Neural cell (in vitro differentiated cells): ENCODE measurements around the gene RABGAP1L. TPM values are rescaled to one million over a fixed set of nuclear protein-coding genes. Genes with fewer than 3 reads are reported as not detected.

Experiments
- H2AFZ ChIP-seq: fragments of 200-600, 300-800 bp; sonication (generic), shearing (Covaris generic); 2 replicates; pipeline ENCODE4 v1.6.0; 2014; ENCODE audit warnings: low read depth, mild to moderate bottlenecking, antibody characterized with exemption, low read length, moderate library complexity
- H3F3A ChIP-seq: fragments of 200-600 bp; shearing (Covaris generic); 2 replicates; pipeline ENCODE4 v1.6.1; 2016; ENCODE audit warnings: mild to moderate bottlenecking, moderate library complexity, mixed read lengths, antibody characterized with exemption, low read length; ENCODE audit not compliant: insufficient read depth, poor library complexity, severe bottlenecking
- H3K27ac ChIP-seq: fragments of 200-600, 300-800 bp; sonication (generic), shearing (Covaris generic); 2 replicates; pipeline ENCODE4 v1.5.1; 2014; ENCODE audit warnings: mild to moderate bottlenecking, low read length, moderate library complexity
- H3K27me3 ChIP-seq: fragments of 300-800, 200-600 bp; sonication (generic), shearing (Covaris generic); 2 replicates; pipeline ENCODE4 v1.6.0; 2014; ENCODE audit warnings: mild to moderate bottlenecking, low read depth, low read length, moderate library complexity; ENCODE audit not compliant: insufficient read depth
- H3K36me3 ChIP-seq: fragments of 300-800, 200-600 bp; sonication (generic), shearing (Covaris generic); 2 replicates; pipeline ENCODE4 v1.5.1; 2014; ENCODE audit warnings: mild to moderate bottlenecking, antibody characterized with exemption, low read length, moderate library complexity; ENCODE audit not compliant: insufficient read depth
- H3K4me2 ChIP-seq: fragments of 300-800, 200-600 bp; sonication (generic), shearing (Covaris generic); 2 replicates; pipeline ENCODE4 v1.6.0; 2014; ENCODE audit warnings: mild to moderate bottlenecking, low read length
- H3K4me3 ChIP-seq: fragments of 300-800, 200-600 bp; sonication (generic), shearing (Covaris generic); 2 replicates; pipeline ENCODE4 v1.5.1; 2014; ENCODE audit warnings: mild to moderate bottlenecking, low read length, moderate library complexity
- H3K79me2 ChIP-seq: fragments of 200-600 bp; shearing (Covaris generic); replicated peaks from 2 replicates; pipeline ENCODE4 v1.6.0; 2014; ENCODE audit warnings: mild to moderate bottlenecking, low read length, moderate library complexity; ENCODE audit not compliant: insufficient read depth
- H3K9ac ChIP-seq: fragments of 300-800, 200-600 bp; sonication (generic), shearing (Covaris generic); 2 replicates; pipeline ENCODE4 v1.6.1; 2016; ENCODE audit warnings: mild to moderate bottlenecking, low read length, mixed read lengths
- H3K9me2 ChIP-seq: fragments of 200-600 bp; shearing (Covaris generic); 2 replicates; pipeline ENCODE4 v1.6.1; 2016; ENCODE audit warnings: mild to moderate bottlenecking, low read length, mixed read lengths; ENCODE audit not compliant: insufficient read depth
- H3K9me3 ChIP-seq: fragments of 200-600, 300-800 bp; sonication (generic), shearing (Covaris generic); 2 replicates; pipeline ENCODE4 v1.6.1; 2016; ENCODE audit warnings: mild to moderate bottlenecking, mixed run types, low read length, moderate library complexity, mixed read lengths
- H4K20me1 ChIP-seq: fragments of 200-600 bp; shearing (Covaris generic); 2 replicates; pipeline ENCODE4 v1.6.1; 2016; ENCODE audit warnings: mild to moderate bottlenecking, mixed run types; ENCODE audit not compliant: insufficient read depth
- CTCF ChIP-seq: fragments of 450-650 bp; IDR thresholded peaks from 2 replicates; pipeline ENCODE4 v1.5.1; 2014; ENCODE audit warnings: antibody characterized with exemption, mild to moderate bottlenecking, moderate library complexity; ENCODE audit not compliant: poor library complexity, severe bottlenecking
- EZH2 ChIP-seq: fragments of 200-600, 300-800 bp; shearing (Covaris generic), sonication (generic); IDR thresholded peaks from 2 replicates; pipeline ENCODE4 v1.6.1; 2014; ENCODE audit warnings: antibody characterized with exemption, low read length, borderline replicate concordance, mild to moderate bottlenecking; ENCODE audit not compliant: insufficient read depth, poor library complexity, severe bottlenecking
- MXI1 ChIP-seq: fragments of 450-650 bp; conservative IDR thresholded peaks from 2 replicates; pipeline ENCODE4 v1.6.1; 2014; ENCODE audit warnings: antibody characterized with exemption, mild to moderate bottlenecking; ENCODE audit not compliant: poor library complexity, severe bottlenecking
- POLR2AphosphoS5 ChIP-seq: IDR thresholded peaks from 2 replicates; pipeline ENCODE4 v1.6.1; 2012
- RAD21 ChIP-seq: fragments of 450-650 bp; conservative IDR thresholded peaks from 2 replicates; pipeline ENCODE4 v1.6.1; 2014; ENCODE audit warnings: antibody characterized with exemption, mild to moderate bottlenecking, moderate library complexity
- REST ChIP-seq: IDR thresholded peaks from 2 replicates; pipeline ENCODE4 v1.6.1; 2012; ENCODE audit warnings: borderline replicate concordance
- TAF1 ChIP-seq: IDR thresholded peaks from 2 replicates; pipeline ENCODE4 v1.6.1; 2012; ENCODE audit warnings: low read depth
- polyA plus RNA-seq: library from polyadenylated mRNA; depleted of rRNA; stranded (reverse); fragments of >200 nt; gene quantifications from 2 replicates; pipeline ENCODE4 v1.2.3, GENCODE V29; 2014

The RABGAP1L gene
- polyA plus RNA-seq, 1 donor from 2014 or later = 32.2 TPM

- TF ChIP-seq RAD21 = no peak
Measured at GRCh38 chr1:175005085-175005783, 845.9 kb downstream of the RABGAP1L start (continued).

GRCh38 chr1:175009532-175009931, 850.2 kb downstream of the RABGAP1L start:
- Histone ChIP-seq H3K9ac (no peak overlapping the region), H3K27me3 (no peaks in the 10 kb centered on the region), H3K4me3 (no peak overlapping the region), H3K9me2 (no peaks in the 10 kb centered on the region), H2AFZ (no peak overlapping the region), H3K27ac (no peak overlapping the region), H3K79me2 (peaks cover 3% of the 10 kb centered on the region), H4K20me1 (no peaks in the 10 kb centered on the region), H3K36me3 (no peaks in the 10 kb centered on the region), H3F3A (no peaks in the 10 kb centered on the region), H3K4me2 (no peak overlapping the region), H3K9me3 (no peaks in the 10 kb centered on the region)
- TF ChIP-seq TAF1 = no peak
- no peak for TF ChIP-seq RAD21
- TF ChIP-seq CTCF = no peak
- no peak for TF ChIP-seq MXI1
- TF ChIP-seq EZH2 = no peak

- TF ChIP-seq CTCF (no peak), POLR2AphosphoS5 (no peak), REST (no peak)
- Histone ChIP-seq H3K9me2 (no peaks in the 10 kb centered on the region), H3K9me3 (no peaks in the 10 kb centered on the region), H3K9ac (no peak overlapping the region), H3K4me3 (no peak overlapping the region), H3K36me3 (no peaks in the 10 kb centered on the region), H3K27me3 (no peaks in the 10 kb centered on the region), H3K4me2 (no peak overlapping the region), H3F3A (no peaks in the 10 kb centered on the region), H3K79me2 (no peaks in the 10 kb centered on the region), H4K20me1 (no peaks in the 10 kb centered on the region), H3K27ac (no peak overlapping the region), H2AFZ (no peak overlapping the region)
Measured at GRCh38 chr1:175013445-175013844, 854.1 kb downstream of the RABGAP1L start.
